Mesothelial cell of epicardium (in vitro differentiated cells): ENCODE measurements around the gene DOCK11. TPM values are rescaled to one million over a fixed set of nuclear protein-coding genes. Genes with fewer than 3 reads are reported as not detected.

Source experiments
- DNase-seq, 2 experiments: peaks; one replicate each; pipeline ENCODE4 v3.0.0; 2021; ENCODE audit warnings: low spot score in 2 of 2; ENCODE audit not compliant: unreplicated experiment in 2 of 2
- H3K27ac Mint-ChIP-seq: 2 replicates; pipeline ENCODE4 v1.8.0; 2021; ENCODE audit warnings: mixed read lengths
- H3K27me3 Mint-ChIP-seq: 2 replicates; pipeline ENCODE4 v1.8.0; 2021; ENCODE audit warnings: low read depth, mixed read lengths
- H3K36me3 Mint-ChIP-seq: 2 replicates; pipeline ENCODE4 v1.8.0; 2021; ENCODE audit warnings: mixed read lengths
- H3K4me1 Mint-ChIP-seq: 2 replicates; pipeline ENCODE4 v1.8.0; 2021; ENCODE audit warnings: mixed read lengths
- H3K4me3 Mint-ChIP-seq: 2 replicates; pipeline ENCODE4 v1.8.0; 2021; ENCODE audit warnings: mild to moderate bottlenecking, moderate library complexity, mixed read lengths
- H3K9me3 Mint-ChIP-seq: 2 replicates; pipeline ENCODE4 v1.8.0; 2021; ENCODE audit warnings: mixed read lengths
- CTCF ChIP-seq: fragments of 200-600 bp; sonication (generic); IDR thresholded peaks from one replicate; pipeline ENCODE4 v1.5.0; 2021; ENCODE audit warnings: antibody characterized with exemption; ENCODE audit not compliant: unreplicated experiment
- total RNA-seq: library from RNA; stranded (reverse); gene quantifications from 3 replicates; pipeline ENCODE4 v1.2.1, GENCODE V29; 2021

The DOCK11 gene
- total RNA-seq, 1 donor from 2014 or later: 56.7 TPM

GRCh38 chrX:118508635-118509034 is 13.0 kb downstream of the DOCK11 start:
- Mint-ChIP-seq H3K4me1 (peaks cover 9% of the 10 kb centered on the region), H3K36me3 (peaks cover 12% of the 10 kb centered on the region), H3K27ac (no peak overlapping the region), H3K4me3 (no peak overlapping the region), H3K9me3 (peaks cover 40% of the 10 kb centered on the region), H3K27me3 (no peaks in the 10 kb centered on the region)
- no peak for TF ChIP-seq CTCF
- DNase-seq: no peak

GRCh38 chrX:118510111-118510510 is 14.5 kb downstream of the DOCK11 start:
- no peaks in the 10 kb centered on the region for H3K27me3 Mint-ChIP-seq
- peaks cover 48% of the 10 kb centered on the region for H3K9me3 Mint-ChIP-seq
- no peak for DNase-seq
- peaks cover 9% of the 10 kb centered on the region for H3K4me1 Mint-ChIP-seq
- TF ChIP-seq CTCF: no peak
- peaks cover 25% of the 10 kb centered on the region for H3K36me3 Mint-ChIP-seq
- H3K27ac Mint-ChIP-seq: no peak overlapping the region
- no peak overlapping the region for H3K4me3 Mint-ChIP-seq

- Mint-ChIP-seq H3K36me3 (peaks cover 28% of the 10 kb centered on the region), H3K4me1 (peaks cover 6% of the 10 kb centered on the region), H3K9me3 (peaks cover 46% of the 10 kb centered on the region), H3K4me3 (no peak overlapping the region), H3K27me3 (no peaks in the 10 kb centered on the region), H3K27ac (no peak overlapping the region)
- DNase-seq: no peak
- no peak for TF ChIP-seq CTCF
Measured at GRCh38 chrX:118513120-118513898, 17.7 kb downstream of the DOCK11 start.

- H3K4me1 Mint-ChIP-seq: peaks cover 30% of the 10 kb centered on the region
- TF ChIP-seq CTCF: no peak
- H3K27me3 Mint-ChIP-seq: no peaks in the 10 kb centered on the region
- H3K9me3 Mint-ChIP-seq: peaks cover 23% of the 10 kb centered on the region
- no peak overlapping the region for H3K4me3 Mint-ChIP-seq
- DNase-seq: no peak
- peak overlapping the region; percentile 51 for H3K27ac Mint-ChIP-seq
- H3K36me3 Mint-ChIP-seq: peaks cover 11% of the 10 kb centered on the region
Measured at GRCh38 chrX:118519411-118520215, 24.0 kb downstream of the DOCK11 start.

GRCh38 chrX:118520216-118521206 is 24.9 kb downstream of the DOCK11 start:
- peaks cover 30% of the 10 kb centered on the region for H3K4me1 Mint-ChIP-seq
- peaks cover 19% of the 10 kb centered on the region for H3K9me3 Mint-ChIP-seq
- H3K36me3 Mint-ChIP-seq: peaks cover 5% of the 10 kb centered on the region
- DNase-seq: no peak
- H3K27me3 Mint-ChIP-seq: no peaks in the 10 kb centered on the region
- H3K4me3 Mint-ChIP-seq: no peak overlapping the region
- TF ChIP-seq CTCF: no peak
- H3K27ac Mint-ChIP-seq: peak overlapping the region; percentile 51
